Pons (tissue), 1 donor: Measurements from ENCODE around the gene DIPK2A.

ENCODE experiments used
- DNase-seq: peaks from one replicate; pipeline ENCODE4 v3.0.0-alpha.2; 2016; ENCODE audit warnings: low spot score

The DIPK2A gene

GRCh38 chr3:143974271-143975238 is 2.9 kb downstream of the DIPK2A start:
- peak; percentile 73 for DNase-seq

GRCh38 chr3:143975554-143976152 is 4.0 kb downstream of the DIPK2A start:
- DNase-seq, result peak; percentile 95

- peak; percentile 87 for DNase-seq
Observed at GRCh38 chr3:143977341-143978262, 6.0 kb downstream of the DIPK2A start.

GRCh38 chr3:143978263-143978631 is 6.6 kb downstream of the DIPK2A start:
- no peak for DNase-seq

- DNase-seq, result peak; percentile 26
Observed at GRCh38 chr3:143979041-143979440, 7.4 kb downstream of the DIPK2A start.

GRCh38 chr3:143979813-143980212 is 8.2 kb downstream of the DIPK2A start:
- DNase-seq, result no peak

GRCh38 chr3:143988306-143988705 is 16.7 kb downstream of the DIPK2A start:
- DNase-seq, result no peak

- no peak for DNase-seq
Observed at GRCh38 chr3:143989461-143989860, 17.8 kb downstream of the DIPK2A start.

GRCh38 chr3:143991713-143992112 is 20.1 kb downstream of the DIPK2A start:
- no peak for DNase-seq

GRCh38 chr3:143998266-143998665 is 26.6 kb downstream of the DIPK2A start:
- peak; percentile 76 for DNase-seq

GRCh38 chr3:144003051-144003450 is 31.4 kb downstream of the DIPK2A start:
- no peak for DNase-seq

- DNase-seq, result no peak
Observed at GRCh38 chr3:144010371-144010770, 38.7 kb downstream of the DIPK2A start.

- DNase-seq, result no peak
Observed at GRCh38 chr3:144011251-144011799, 39.7 kb downstream of the DIPK2A start.

GRCh38 chr3:144015133-144015532 is 43.5 kb downstream of the DIPK2A start:
- no peak for DNase-seq

- no peak for DNase-seq
Observed at GRCh38 chr3:144018776-144019175, 47.2 kb downstream of the DIPK2A start.
